SU-DHL-6 (cell line): ENCODE data around the gene DUSP16.

Experiments
- H2AFZ ChIP-seq: fragments of 200-600 bp; sonication (generic); 2 replicates; pipeline ENCODE4 v1.6.1; 2014; ENCODE audit warnings: low read depth, mild to moderate bottlenecking, moderate library complexity, mixed read lengths, antibody characterized with exemption, low read length; ENCODE audit not compliant: severe bottlenecking
- H3F3A ChIP-seq: fragments of 200-600 bp; shearing (Covaris generic); 2 replicates; pipeline ENCODE4 v1.6.0; 2016; ENCODE audit warnings: antibody characterized with exemption, mild to moderate bottlenecking; ENCODE audit not compliant: insufficient read depth
- H3K27ac ChIP-seq: fragments of 200-600 bp; sonication (generic); 2 replicates; pipeline ENCODE4 v1.5.1; 2016; ENCODE audit warnings: low read depth, mild to moderate bottlenecking, low read length, moderate library complexity, mixed read lengths
- H3K27me3 ChIP-seq: fragments of 200-600 bp; sonication (generic), shearing (Covaris generic); 2 replicates; pipeline ENCODE4 v1.6.0; 2014; ENCODE audit warnings: mild to moderate bottlenecking, low read length
- H3K36me3 ChIP-seq: fragments of 200-600 bp; sonication (generic); 2 replicates; pipeline ENCODE4 v1.6.1; 2014; ENCODE audit warnings: mild to moderate bottlenecking, low read length, mixed read lengths
- H3K4me2 ChIP-seq: fragments of 300-600, 200-600 bp; shearing (Covaris generic), sonication (generic); 2 replicates; pipeline ENCODE4 v1.6.0; 2014; ENCODE audit warnings: low read length, low read depth, mild to moderate bottlenecking; ENCODE audit not compliant: poor library complexity, severe bottlenecking
- H3K4me3 ChIP-seq: fragments of 200-600 bp; sonication (generic); 2 replicates; pipeline ENCODE4 v1.5.1; 2014; ENCODE audit warnings: antibody characterized with exemption, low read length, mild to moderate bottlenecking, mixed read lengths; ENCODE audit not compliant: insufficient read depth, poor library complexity, severe bottlenecking
- H3K79me2 ChIP-seq: fragments of 200-600 bp; sonication (generic); 2 replicates; pipeline ENCODE4 v1.6.1; 2014; ENCODE audit warnings: mild to moderate bottlenecking, low read length, moderate library complexity; ENCODE audit not compliant: insufficient read depth
- H3K9ac ChIP-seq: fragments of 200-600 bp; sonication (generic); 2 replicates; pipeline ENCODE4 v1.7.0; 2014; ENCODE audit warnings: mild to moderate bottlenecking, low read length
- H3K9me2 ChIP-seq: fragments of 200-600 bp; sonication (generic); replicated peaks from 2 replicates; pipeline ENCODE4 v1.6.1; 2014; ENCODE audit warnings: low read length; ENCODE audit not compliant: insufficient read depth
- H3K9me3 ChIP-seq: fragments of 200-600 bp; sonication (generic); 2 replicates; pipeline ENCODE4 v1.6.1; 2014; ENCODE audit warnings: low read length, mixed read lengths; ENCODE audit not compliant: insufficient read depth
- H4K20me1 ChIP-seq: fragments of 200-600 bp; sonication (generic); 2 replicates; pipeline ENCODE4 v1.6.1; 2014; ENCODE audit warnings: low read depth, mild to moderate bottlenecking, antibody characterized with exemption, low read length, moderate library complexity, mixed read lengths
- CTCF ChIP-seq: fragments of 200-600 bp; sonication (generic); IDR thresholded peaks from one replicate; pipeline ENCODE4 v1.5.1; 2017; ENCODE audit warnings: antibody characterized with exemption, mild to moderate bottlenecking, low read length, moderate library complexity; ENCODE audit not compliant: insufficient read depth, poor library complexity, severe bottlenecking
- EZH2phosphoT487 ChIP-seq: fragments of 200-600 bp; sonication (generic), shearing (Covaris generic); conservative IDR thresholded peaks from 2 replicates; pipeline ENCODE4 v1.6.1; 2018; ENCODE audit warnings: mild to moderate bottlenecking, antibody characterized with exemption, low read length, moderate library complexity, mixed read lengths

Gene DUSP16

GRCh38 chr12:12518919-12519318 lies 43.7 kb downstream of the DUSP16 start:
- Histone ChIP-seq H3K9me2 (no peaks in the 10 kb centered on the region), H3K36me3 (no peaks in the 10 kb centered on the region), H3K9me3 (no peaks in the 10 kb centered on the region), H4K20me1 (no peaks in the 10 kb centered on the region), H3K4me2 (no peak overlapping the region), H2AFZ (no peak overlapping the region), H3K27ac (no peak overlapping the region), H3F3A (no peaks in the 10 kb centered on the region), H3K79me2 (no peaks in the 10 kb centered on the region), H3K27me3 (no peaks in the 10 kb centered on the region), H3K4me3 (no peak overlapping the region), H3K9ac (no peak overlapping the region)
- TF ChIP-seq EZH2phosphoT487 (no peak), CTCF (no peak)

GRCh38 chr12:12518464-12518845 lies 44.2 kb downstream of the DUSP16 start:
- Histone ChIP-seq H3K9ac (no peak overlapping the region), H2AFZ (no peak overlapping the region), H3K36me3 (no peaks in the 10 kb centered on the region), H3K4me2 (no peak overlapping the region), H3F3A (no peaks in the 10 kb centered on the region), H3K27ac (no peak overlapping the region), H3K27me3 (no peaks in the 10 kb centered on the region), H3K9me2 (no peaks in the 10 kb centered on the region), H4K20me1 (no peaks in the 10 kb centered on the region), H3K79me2 (no peaks in the 10 kb centered on the region), H3K9me3 (no peaks in the 10 kb centered on the region), H3K4me3 (no peak overlapping the region)
- TF ChIP-seq CTCF: no peak
- TF ChIP-seq EZH2phosphoT487: no peak

- no peaks in the 10 kb centered on the region for H3K79me2 ChIP-seq
- no peak overlapping the region for H3K4me2 ChIP-seq
- no peak overlapping the region for H3K4me3 ChIP-seq
- H3K9ac ChIP-seq: no peak overlapping the region
- no peaks in the 10 kb centered on the region for H4K20me1 ChIP-seq
- no peak overlapping the region for H2AFZ ChIP-seq
- no peaks in the 10 kb centered on the region for H3K9me3 ChIP-seq
- no peaks in the 10 kb centered on the region for H3K36me3 ChIP-seq
- no peaks in the 10 kb centered on the region for H3K9me2 ChIP-seq
- TF ChIP-seq EZH2phosphoT487: no peak
- no peak for TF ChIP-seq CTCF
- no peaks in the 10 kb centered on the region for H3K27me3 ChIP-seq
- no peak overlapping the region for H3K27ac ChIP-seq
- H3F3A ChIP-seq: no peaks in the 10 kb centered on the region
Measured at GRCh38 chr12:12513416-12514006, 49.2 kb downstream of the DUSP16 start.
